Mesendoderm (in vitro differentiated cells): Measurements from ENCODE around the gene NEDD4L.

Experiments used
- DNase-seq: peaks from one replicate; pipeline ENCODE4 v3.0.0; 2013
- H2AK5ac ChIP-seq: 2 replicates; pipeline ENCODE4 v1.6.1; 2013; ENCODE audit warnings: low read length, inconsistent platforms
- H2BK120ac ChIP-seq: 2 replicates; pipeline ENCODE4 v1.6.1; 2013; ENCODE audit warnings: low read depth, mild to moderate bottlenecking, low read length, moderate library complexity, mixed read lengths
- H2BK15ac ChIP-seq: replicated peaks from 2 replicates; pipeline ENCODE4 v1.6.1; 2013; ENCODE audit warnings: low read depth, mild to moderate bottlenecking, moderate library complexity
- H2BK5ac ChIP-seq: 2 replicates; pipeline ENCODE4 v1.6.1; 2013; ENCODE audit warnings: low read length, inconsistent platforms
- H3K18ac ChIP-seq: 2 replicates; pipeline ENCODE4 v1.6.1; 2013; ENCODE audit warnings: mild to moderate bottlenecking, low read length, mixed read lengths
- H3K23ac ChIP-seq: one replicate; pipeline ENCODE4 v1.6.1; 2013; ENCODE audit warnings: low read length
- H3K27ac ChIP-seq: 2 replicates; pipeline ENCODE4 v1.5.1; 2013; ENCODE audit warnings: low read depth, mild to moderate bottlenecking, inconsistent platforms, low read length, moderate library complexity
- H3K27me3 ChIP-seq: 2 replicates; pipeline ENCODE4 v1.6.1; 2013; ENCODE audit warnings: low read length, control low read depth, mild to moderate bottlenecking, inconsistent platforms; ENCODE audit not compliant: insufficient read depth, poor library complexity
- H3K36me3 ChIP-seq: 2 replicates; pipeline ENCODE4 v1.6.1; 2013; ENCODE audit warnings: low read length, inconsistent platforms; ENCODE audit not compliant: control insufficient read depth, insufficient read depth
- H3K4ac ChIP-seq: one replicate; pipeline ENCODE4 v1.6.1; 2013; ENCODE audit warnings: low read depth, mild to moderate bottlenecking, low read length, moderate library complexity
- H3K4me1 ChIP-seq: 2 replicates; pipeline ENCODE4 v1.6.1; 2013; ENCODE audit warnings: low read depth, low read length, inconsistent platforms; ENCODE audit not compliant: control insufficient read depth
- H3K4me2 ChIP-seq: 2 replicates; pipeline ENCODE4 v1.6.1; 2013; ENCODE audit warnings: low read length
- H3K4me3 ChIP-seq: 2 replicates; pipeline ENCODE4 v1.5.1; 2013; ENCODE audit warnings: mild to moderate bottlenecking, low read length
- H3K56ac ChIP-seq: one replicate; pipeline ENCODE4 v1.6.1; 2013; ENCODE audit warnings: low read length
- H3K79me1 ChIP-seq: 2 replicates; pipeline ENCODE4 v1.6.1; 2013; ENCODE audit warnings: low read length, inconsistent platforms
- H3K79me2 ChIP-seq: 2 replicates; pipeline ENCODE4 v1.6.1; 2013; ENCODE audit warnings: mild to moderate bottlenecking, low read length; ENCODE audit not compliant: control insufficient read depth, insufficient read depth
- H3K9ac ChIP-seq: 2 replicates; pipeline ENCODE4 v1.6.1; 2013; ENCODE audit warnings: low read length, inconsistent platforms
- H4K5ac ChIP-seq: one replicate; pipeline ENCODE4 v1.6.1; 2013; ENCODE audit warnings: low read length
- H4K8ac ChIP-seq: one replicate; pipeline ENCODE4 v1.6.1; 2013; ENCODE audit warnings: low read depth, mild to moderate bottlenecking, control low read depth, low read length, moderate library complexity
- WGBS: extraction: QIAGEN DNeasy Blood & Tissue Kit; methylation state at CpG from one replicate; pipeline ENCODE4 v1.1.7; 2013; ENCODE audit warnings: low lambda C conversion rate, missing lambda C conversion rate; ENCODE audit not compliant: insufficient coverage; ENCODE audit errors: extremely low coverage; 5-methylcytosine and 5-hydroxymethylcytosine counted together

The NEDD4L gene

GRCh38 chr18:58339890-58340289 is 295.9 kb downstream of the NEDD4L start:
- H2BK15ac ChIP-seq: no peak overlapping the region
- WGBS: no CpG with 5 or more reads among the region's 5 CpGs

GRCh38 chr18:58341916-58342315 is 297.9 kb downstream of the NEDD4L start:
- Histone ChIP-seq H4K5ac (no peak overlapping the region), H4K8ac (no peak overlapping the region), H3K79me1 (no peaks in the 10 kb centered on the region), H2BK15ac (no peak overlapping the region), H2BK120ac (no peak overlapping the region), H3K4me1 (no peaks in the 10 kb centered on the region), H3K18ac (no peak overlapping the region), H3K4me3 (no peak overlapping the region), H2AK5ac (no peak overlapping the region), H3K4ac (no peak overlapping the region), H3K27me3 (no peaks in the 10 kb centered on the region), H3K56ac (no peak overlapping the region), H3K4me2 (no peak overlapping the region), H3K79me2 (no peaks in the 10 kb centered on the region), H3K23ac (no peak overlapping the region), H2BK5ac (no peak overlapping the region), H3K27ac (no peak overlapping the region), H3K9ac (no peak overlapping the region), H3K36me3 (no peaks in the 10 kb centered on the region)
- WGBS: no CpG with 5 or more reads among the region's 8 CpGs
- no peak for DNase-seq

More at GRCh38 chr18:58339890-58340289, 295.9 kb downstream of the NEDD4L start:
- no peaks in the 10 kb centered on the region for H3K36me3 ChIP-seq
- no peak for DNase-seq
- H3K9ac ChIP-seq: no peak overlapping the region
- H4K8ac ChIP-seq: no peak overlapping the region
- H2AK5ac ChIP-seq: no peak overlapping the region
- H3K4me3 ChIP-seq: no peak overlapping the region
- H3K56ac ChIP-seq: peak overlapping the region; percentile 6
- no peak overlapping the region for H3K4me2 ChIP-seq
- no peaks in the 10 kb centered on the region for H3K79me2 ChIP-seq
- no peak overlapping the region for H3K4ac ChIP-seq
- no peak overlapping the region for H2BK120ac ChIP-seq
- no peak overlapping the region for H2BK5ac ChIP-seq
- H4K5ac ChIP-seq: no peak overlapping the region
- no peaks in the 10 kb centered on the region for H3K79me1 ChIP-seq
- H3K4me1 ChIP-seq: no peaks in the 10 kb centered on the region
- no peak overlapping the region for H3K23ac ChIP-seq
- no peaks in the 10 kb centered on the region for H3K27me3 ChIP-seq
- peak overlapping the region; percentile 43 for H3K18ac ChIP-seq
- no peak overlapping the region for H3K27ac ChIP-seq

- no peaks in the 10 kb centered on the region for H3K79me2 ChIP-seq
- H4K5ac ChIP-seq: no peak overlapping the region
- H2BK120ac ChIP-seq: no peak overlapping the region
- no peaks in the 10 kb centered on the region for H3K27me3 ChIP-seq
- H3K56ac ChIP-seq: no peak overlapping the region
- H2AK5ac ChIP-seq: no peak overlapping the region
- H3K9ac ChIP-seq: no peak overlapping the region
- no peaks in the 10 kb centered on the region for H3K4me1 ChIP-seq
- H2BK5ac ChIP-seq: no peak overlapping the region
- H3K23ac ChIP-seq: no peak overlapping the region
- no peak overlapping the region for H4K8ac ChIP-seq
- no peak overlapping the region for H3K27ac ChIP-seq
- no peak overlapping the region for H3K4me2 ChIP-seq
- H3K18ac ChIP-seq: no peak overlapping the region
- no peaks in the 10 kb centered on the region for H3K79me1 ChIP-seq
- no peak for DNase-seq
- no peak overlapping the region for H3K4ac ChIP-seq
- no CpG with 5 or more reads among the region's 3 CpGs for WGBS
- no peak overlapping the region for H3K4me3 ChIP-seq
- no peaks in the 10 kb centered on the region for H3K36me3 ChIP-seq
- no peak overlapping the region for H2BK15ac ChIP-seq
Measured at GRCh38 chr18:58344080-58344670, 300.1 kb downstream of the NEDD4L start.

- no peaks in the 10 kb centered on the region for H3K79me2 ChIP-seq
- H3K4ac ChIP-seq: no peak overlapping the region
- no peak overlapping the region for H3K18ac ChIP-seq
- H4K8ac ChIP-seq: no peak overlapping the region
- no peak overlapping the region for H2AK5ac ChIP-seq
- no peak overlapping the region for H3K4me3 ChIP-seq
- H3K4me1 ChIP-seq: no peaks in the 10 kb centered on the region
- no peak overlapping the region for H2BK5ac ChIP-seq
- peak; percentile 56 for DNase-seq
- H3K36me3 ChIP-seq: no peaks in the 10 kb centered on the region
- WGBS: no CpG with 5 or more reads among the region's 8 CpGs
- H3K27me3 ChIP-seq: no peaks in the 10 kb centered on the region
- H3K4me2 ChIP-seq: no peak overlapping the region
- no peak overlapping the region for H3K9ac ChIP-seq
- no peak overlapping the region for H4K5ac ChIP-seq
- H2BK15ac ChIP-seq: no peak overlapping the region
- no peak overlapping the region for H3K27ac ChIP-seq
- H3K23ac ChIP-seq: no peak overlapping the region
- no peaks in the 10 kb centered on the region for H3K79me1 ChIP-seq
- H2BK120ac ChIP-seq: no peak overlapping the region
- no peak overlapping the region for H3K56ac ChIP-seq
Measured at GRCh38 chr18:58344861-58345463, 300.9 kb downstream of the NEDD4L start.

GRCh38 chr18:58345875-58346274 is 301.8 kb downstream of the NEDD4L start:
- no peak overlapping the region for H3K9ac ChIP-seq
- H4K5ac ChIP-seq: no peak overlapping the region
- H3K79me2 ChIP-seq: no peaks in the 10 kb centered on the region
- H3K4me2 ChIP-seq: no peak overlapping the region
- WGBS: no CpG with 5 or more reads among the region's 6 CpGs
- no peak overlapping the region for H2AK5ac ChIP-seq
- no peak overlapping the region for H2BK15ac ChIP-seq
- no peaks in the 10 kb centered on the region for H3K36me3 ChIP-seq
- H3K23ac ChIP-seq: no peak overlapping the region
- DNase-seq: no peak
- no peak overlapping the region for H2BK120ac ChIP-seq
- H3K27ac ChIP-seq: no peak overlapping the region
- no peak overlapping the region for H2BK5ac ChIP-seq
- H4K8ac ChIP-seq: no peak overlapping the region
- H3K56ac ChIP-seq: no peak overlapping the region
- no peak overlapping the region for H3K4me3 ChIP-seq
- no peaks in the 10 kb centered on the region for H3K4me1 ChIP-seq
- H3K27me3 ChIP-seq: no peaks in the 10 kb centered on the region
- no peak overlapping the region for H3K18ac ChIP-seq
- no peak overlapping the region for H3K4ac ChIP-seq
- no peaks in the 10 kb centered on the region for H3K79me1 ChIP-seq

GRCh38 chr18:58347135-58347534 is 303.1 kb downstream of the NEDD4L start:
- no peak overlapping the region for H2BK15ac ChIP-seq
- no peak for DNase-seq
- no peak overlapping the region for H3K56ac ChIP-seq
- H2BK5ac ChIP-seq: no peak overlapping the region
- no peak overlapping the region for H3K9ac ChIP-seq
- H3K27ac ChIP-seq: no peak overlapping the region
- H4K8ac ChIP-seq: no peak overlapping the region
- no peak overlapping the region for H4K5ac ChIP-seq
- no peak overlapping the region for H3K4me3 ChIP-seq
- no peak overlapping the region for H3K18ac ChIP-seq
- no peaks in the 10 kb centered on the region for H3K79me1 ChIP-seq
- no peak overlapping the region for H2AK5ac ChIP-seq
- no peaks in the 10 kb centered on the region for H3K4me1 ChIP-seq
- H3K79me2 ChIP-seq: no peaks in the 10 kb centered on the region
- WGBS: no CpG with 5 or more reads among the region's 7 CpGs
- H3K36me3 ChIP-seq: no peaks in the 10 kb centered on the region
- H3K23ac ChIP-seq: no peak overlapping the region
- H3K4ac ChIP-seq: no peak overlapping the region
- H3K27me3 ChIP-seq: no peaks in the 10 kb centered on the region
- H2BK120ac ChIP-seq: no peak overlapping the region
- H3K4me2 ChIP-seq: no peak overlapping the region
